Measurements from ENCODE around the gene WDR93.

- TF ChIP-seq, protein P1, sequence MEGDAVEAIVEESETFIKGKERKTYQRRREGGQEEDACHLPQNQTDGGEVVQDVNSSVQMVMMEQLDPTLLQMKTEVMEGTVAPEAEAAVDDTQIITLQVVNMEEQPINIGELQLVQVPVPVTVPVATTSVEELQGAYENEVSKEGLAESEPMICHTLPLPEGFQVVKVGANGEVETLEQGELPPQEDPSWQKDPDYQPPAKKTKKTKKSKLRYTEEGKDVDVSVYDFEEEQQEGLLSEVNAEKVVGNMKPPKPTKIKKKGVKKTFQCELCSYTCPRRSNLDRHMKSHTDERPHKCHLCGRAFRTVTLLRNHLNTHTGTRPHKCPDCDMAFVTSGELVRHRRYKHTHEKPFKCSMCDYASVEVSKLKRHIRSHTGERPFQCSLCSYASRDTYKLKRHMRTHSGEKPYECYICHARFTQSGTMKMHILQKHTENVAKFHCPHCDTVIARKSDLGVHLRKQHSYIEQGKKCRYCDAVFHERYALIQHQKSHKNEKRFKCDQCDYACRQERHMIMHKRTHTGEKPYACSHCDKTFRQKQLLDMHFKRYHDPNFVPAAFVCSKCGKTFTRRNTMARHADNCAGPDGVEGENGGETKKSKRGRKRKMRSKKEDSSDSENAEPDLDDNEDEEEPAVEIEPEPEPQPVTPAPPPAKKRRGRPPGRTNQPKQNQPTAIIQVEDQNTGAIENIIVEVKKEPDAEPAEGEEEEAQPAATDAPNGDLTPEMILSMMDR (IDR thresholded peaks at IDR 0.05; ENCODE audit: low read length): no peak
- TF ChIP-seq EZH2 (optimal IDR thresholded peaks at IDR 0.05; ENCODE audit: low read depth, low read length): no peak
Measured at GRCh38 chr15:89759835-89760234, 69.2 kb downstream of the WDR93 start.

All from MM.1S (cell line).